Right atrium auricular region (tissue), 2 donors: ENCODE measurements around the gene TLR9. TPM values are rescaled to one million over a fixed set of nuclear protein-coding genes. Genes with fewer than 3 reads are reported as not detected.

Source experiments
- DNase-seq: peaks from one replicate; pipeline ENCODE4 v3.0.0-alpha.2; 2019; ENCODE audit warnings: low spot score
- H3K27ac ChIP-seq, 2 donors: fragments of 200-600 bp; sonication (generic); 1 replicate in 1 of 2; 2 replicates in 1 of 2; pipeline ENCODE4 v1.5.1; 2016 to 2019
- H3K27me3 ChIP-seq, 2 donors: fragments of 200-600 bp; sonication (generic); one replicate each; pipeline versions ENCODE4 v1.5.1 to v1.6.0; 2017 to 2019
- H3K36me3 ChIP-seq: fragments of 200-600 bp; sonication (generic); one replicate; pipeline ENCODE4 v1.5.1; 2016
- H3K4me1 ChIP-seq, 2 donors: fragments of 200-600 bp; sonication (generic); one replicate each; pipeline versions ENCODE4 v1.5.1 to v1.6.0; 2017 to 2019
- H3K4me3 ChIP-seq, 2 donors: fragments of 200-600 bp; sonication (generic); 1 replicate in 1 of 2; 2 replicates in 1 of 2; pipeline ENCODE4 v1.5.1; 2017 to 2019; ENCODE audit warnings: mild to moderate bottlenecking in 1 of 2, moderate library complexity in 1 of 2
- H3K9me3 ChIP-seq, 2 donors: fragments of 200-600 bp; sonication (generic); one replicate each; pipeline ENCODE4 v1.5.1; 2019
- CTCF ChIP-seq, 2 donors: fragments of 200-600 bp; sonication (generic); IDR thresholded peaks; one replicate each; pipeline ENCODE4 v1.5.1; 2019; ENCODE audit warnings: antibody characterized with exemption in 2 of 2
- total RNA-seq, 2 donors: library from RNA; depleted of rRNA; stranded (reverse); fragments of >200 nt; gene quantifications; one replicate each; pipeline ENCODE4 v1.1.0, GENCODE V29; 2016

The TLR9 gene
- total RNA-seq, 2 donors from 2014 or later, result not detected

- Histone ChIP-seq H3K27ac (peak overlapping the region in 1 of 2 donors; percentile 41), H3K4me3 (no peak overlapping the region), H3K4me1 (peaks cover 0 to 62% of the 10 kb centered on the region in 2 donors), H3K9me3 (no peaks in the 10 kb centered on the region), H3K27me3 (no peaks in the 10 kb centered on the region), H3K36me3 (peaks cover 25% of the 10 kb centered on the region)
- no peak for TF ChIP-seq CTCF (IDR thresholded peaks at IDR 0.05)
- DNase-seq, result no peak
These were observed 7.0 kb downstream of the TLR9 start for GRCh38 chr3:52218454-52218853.

GRCh38 chr3:52218026-52218425 lies 7.4 kb downstream of the TLR9 start:
- Histone ChIP-seq H3K27ac (peak overlapping the region in 1 of 2 donors; percentile 41), H3K4me1 (peaks cover 0 to 62% of the 10 kb centered on the region in 2 donors), H3K9me3 (no peaks in the 10 kb centered on the region), H3K4me3 (no peak overlapping the region), H3K27me3 (no peaks in the 10 kb centered on the region), H3K36me3 (peaks cover 30% of the 10 kb centered on the region)
- no peak for TF ChIP-seq CTCF (IDR thresholded peaks at IDR 0.05)
- no peak for DNase-seq

GRCh38 chr3:52217409-52217805 lies 8.0 kb downstream of the TLR9 start:
- H3K4me1 ChIP-seq, result peaks cover 0 to 62% of the 10 kb centered on the region in 2 donors
- H3K4me3 ChIP-seq, result no peak overlapping the region
- H3K36me3 ChIP-seq, result peaks cover 36% of the 10 kb centered on the region
- H3K9me3 ChIP-seq, result no peaks in the 10 kb centered on the region
- no peak for DNase-seq
- no peak for TF ChIP-seq CTCF (IDR thresholded peaks at IDR 0.05)
- no peaks in the 10 kb centered on the region for H3K27me3 ChIP-seq
- H3K27ac ChIP-seq, result peak overlapping the region; percentile 17 to 41

- Histone ChIP-seq H3K27me3 (no peaks in the 10 kb centered on the region), H3K4me1 (peaks cover 0 to 57% of the 10 kb centered on the region in 2 donors), H3K4me3 (no peak overlapping the region), H3K9me3 (no peaks in the 10 kb centered on the region), H3K27ac (peak overlapping the region in 1 of 2 donors; percentile 41), H3K36me3 (peaks cover 42% of the 10 kb centered on the region)
- DNase-seq, result peak; percentile 79
- TF ChIP-seq CTCF (IDR thresholded peaks at IDR 0.05), result no peak
These were observed 8.6 kb downstream of the TLR9 start for GRCh38 chr3:52216585-52217408.

- no peak for DNase-seq
- peaks cover 0 to 47% of the 10 kb centered on the region in 2 donors for H3K4me1 ChIP-seq
- H3K27me3 ChIP-seq, result no peaks in the 10 kb centered on the region
- H3K36me3 ChIP-seq, result peaks cover 56% of the 10 kb centered on the region
- H3K27ac ChIP-seq, result no peak overlapping the region
- no peaks in the 10 kb centered on the region for H3K9me3 ChIP-seq
- TF ChIP-seq CTCF (IDR thresholded peaks at IDR 0.05), result no peak
- H3K4me3 ChIP-seq, result no peak overlapping the region
These were observed 10.1 kb downstream of the TLR9 start for GRCh38 chr3:52215351-52215750.
